Stimulated activated CD4-positive, alpha-beta T cell treated with anti-CD3 and anti-CD28 coated beads, Interleukin-15, amount 100 ng/mL, for 24 hours (primary cell): ENCODE results near the gene EYS.

ENCODE experiments used
- DNase-seq: peaks from one replicate; pipeline ENCODE4 v3.0.0-alpha.2; 2020

Gene EYS

GRCh38 chr6:65199121-65199520 lies 507.9 kb downstream of the EYS start:
- no peak for DNase-seq

- DNase-seq, result no peak
Observed at GRCh38 chr6:65191471-65191870, 515.6 kb downstream of the EYS start.

GRCh38 chr6:65189236-65189881 lies 517.7 kb downstream of the EYS start:
- DNase-seq, result no peak

GRCh38 chr6:65186826-65187225 lies 520.2 kb downstream of the EYS start:
- no peak for DNase-seq

- no peak for DNase-seq
Observed at GRCh38 chr6:65182681-65183080, 524.3 kb downstream of the EYS start.

GRCh38 chr6:65170273-65170672 lies 536.8 kb downstream of the EYS start:
- DNase-seq, result no peak

GRCh38 chr6:65161661-65162060 lies 545.4 kb downstream of the EYS start:
- no peak for DNase-seq

- DNase-seq, result no peak
Observed at GRCh38 chr6:65157025-65157424, 550.0 kb downstream of the EYS start.

- no peak for DNase-seq
Observed at GRCh38 chr6:65155083-65155482, 551.9 kb downstream of the EYS start.

- no peak for DNase-seq
Observed at GRCh38 chr6:65149841-65150240, 557.2 kb downstream of the EYS start.

GRCh38 chr6:65148839-65149238 lies 558.2 kb downstream of the EYS start:
- DNase-seq, result no peak

- no peak for DNase-seq
Observed at GRCh38 chr6:65135567-65135966, 571.5 kb downstream of the EYS start.

GRCh38 chr6:65126667-65127066 lies 580.4 kb downstream of the EYS start:
- no peak for DNase-seq

- DNase-seq, result no peak
Observed at GRCh38 chr6:65123521-65123920, 583.5 kb downstream of the EYS start.

GRCh38 chr6:65117817-65118409 lies 589.1 kb downstream of the EYS start:
- no peak for DNase-seq

- no peak for DNase-seq
Observed at GRCh38 chr6:65116326-65116725, 590.7 kb downstream of the EYS start.

- DNase-seq, result no peak
Observed at GRCh38 chr6:65113581-65113980, 593.4 kb downstream of the EYS start.

- DNase-seq, result no peak
Observed at GRCh38 chr6:65112435-65112834, 594.6 kb downstream of the EYS start.

GRCh38 chr6:65110031-65110430 lies 597.0 kb downstream of the EYS start:
- no peak for DNase-seq

GRCh38 chr6:65098349-65098748 lies 608.7 kb downstream of the EYS start:
- DNase-seq, result no peak

GRCh38 chr6:65091561-65091960 lies 615.5 kb downstream of the EYS start:
- no peak for DNase-seq

- no peak for DNase-seq
Observed at GRCh38 chr6:65088575-65088974, 618.5 kb downstream of the EYS start.

- no peak for DNase-seq
Observed at GRCh38 chr6:65081756-65082155, 625.3 kb downstream of the EYS start.

- no peak for DNase-seq
Observed at GRCh38 chr6:65075705-65076230, 631.3 kb downstream of the EYS start.

GRCh38 chr6:65072500-65072899 lies 634.5 kb downstream of the EYS start:
- DNase-seq, result no peak
